Renal cortical epithelial cell (primary cell): ENCODE data around the gene PPP1R15A. TPM values are rescaled to one million over a fixed set of nuclear protein-coding genes. Genes with fewer than 3 reads are reported as not detected.
"Not testable (repeated sequence)": the region's sequence is repeated elsewhere in the genome, so short reads cannot be mapped to it uniquely, and the experiment has no call there.

Source experiments
- DNase-seq: peaks from one replicate; pipeline ENCODE4 v3.0.0-alpha.2; 2011; ENCODE audit warnings: low read depth
- total RNA-seq: library from RNA; depleted of rRNA; stranded (reverse); fragments of >200 nt; gene quantifications from 2 replicates; pipeline ENCODE4 v1.2.3, GENCODE V29; 2014

The PPP1R15A gene
- total RNA-seq, 1 donor from 2014 or later = 28.1 TPM

DNA sequence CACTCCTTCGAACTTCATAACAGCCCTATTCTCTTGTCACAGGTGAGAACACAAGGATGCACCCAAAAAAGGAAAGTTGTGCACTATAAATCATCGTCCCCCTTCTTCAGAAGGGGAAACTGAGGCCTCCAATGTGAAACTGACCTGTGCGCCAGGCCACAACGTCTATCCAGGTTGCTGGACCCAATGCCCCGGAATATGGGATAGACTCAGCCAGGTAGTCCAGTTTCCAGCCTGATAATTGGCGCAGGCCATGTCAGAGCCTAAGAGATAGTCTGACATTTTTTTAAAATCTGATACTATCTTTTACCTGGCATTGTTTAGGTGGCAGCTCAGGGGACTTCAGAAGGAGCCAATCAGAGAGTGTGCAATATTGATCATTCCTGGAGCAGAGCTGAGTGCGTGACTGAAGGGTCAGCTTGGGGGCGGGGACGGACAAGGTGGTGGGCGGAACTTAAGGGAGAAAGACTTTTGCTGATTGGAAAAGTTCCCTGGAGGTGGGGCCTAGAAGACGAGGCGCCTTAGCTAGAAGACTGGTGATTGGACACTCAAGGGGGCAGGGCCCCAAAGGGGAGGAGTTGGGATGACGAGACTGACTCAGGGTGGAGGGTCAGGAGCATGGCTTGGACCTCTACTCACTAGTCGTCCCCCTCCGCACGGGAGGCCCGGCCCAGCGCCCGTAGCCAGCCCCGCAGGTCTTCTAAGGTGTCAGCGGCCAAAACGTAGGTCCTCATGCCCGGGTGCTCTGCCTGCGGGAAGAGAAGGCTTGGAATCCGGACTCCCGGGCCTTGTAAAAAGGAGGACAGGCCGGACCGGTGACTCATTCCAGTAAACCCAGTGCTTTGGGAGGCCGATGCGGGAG is 12.3 kb upstream of the PPP1R15A start:
- DNase-seq = no peak

DNA sequence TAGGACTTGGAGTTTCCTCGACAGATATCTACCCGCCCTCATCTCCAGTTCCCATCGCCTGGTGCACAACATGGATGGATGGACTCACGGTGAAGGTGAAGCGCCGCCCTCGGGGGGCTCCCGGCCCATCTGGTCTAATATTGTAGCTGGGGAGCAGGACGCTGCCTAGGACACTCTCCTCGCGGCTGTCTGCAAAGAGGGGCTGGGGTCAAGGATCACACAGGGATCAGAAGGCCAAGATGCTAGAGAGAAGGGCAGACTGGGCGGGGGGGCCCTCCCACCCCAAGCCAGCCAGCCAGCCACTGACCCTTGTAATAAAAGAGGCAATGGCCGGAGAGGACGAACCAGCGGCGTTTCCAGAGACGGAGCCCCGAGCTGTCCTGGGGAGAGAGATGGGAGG is 10.9 kb upstream of the PPP1R15A start:
- DNase-seq = no peak

DNA sequence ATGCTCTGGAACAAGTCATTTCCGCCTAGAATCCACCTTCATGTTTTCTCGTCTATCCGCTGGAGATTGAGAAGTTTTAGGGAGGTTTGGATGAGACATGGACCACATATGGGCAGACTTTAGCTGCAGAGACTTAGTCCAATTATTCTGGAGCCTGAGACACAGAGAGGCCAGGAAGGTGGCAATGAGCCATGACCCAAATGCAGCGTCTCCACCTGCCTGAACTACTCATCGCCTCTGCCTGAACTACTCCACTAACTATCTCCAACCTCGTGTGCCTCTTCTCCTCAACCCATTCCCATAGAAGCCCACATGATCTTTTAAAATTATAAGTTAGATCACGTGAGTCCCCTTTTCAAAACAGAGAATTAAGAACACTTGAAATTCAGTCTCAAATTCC is 9.4 kb upstream of the PPP1R15A start:
- no peak for DNase-seq

DNA sequence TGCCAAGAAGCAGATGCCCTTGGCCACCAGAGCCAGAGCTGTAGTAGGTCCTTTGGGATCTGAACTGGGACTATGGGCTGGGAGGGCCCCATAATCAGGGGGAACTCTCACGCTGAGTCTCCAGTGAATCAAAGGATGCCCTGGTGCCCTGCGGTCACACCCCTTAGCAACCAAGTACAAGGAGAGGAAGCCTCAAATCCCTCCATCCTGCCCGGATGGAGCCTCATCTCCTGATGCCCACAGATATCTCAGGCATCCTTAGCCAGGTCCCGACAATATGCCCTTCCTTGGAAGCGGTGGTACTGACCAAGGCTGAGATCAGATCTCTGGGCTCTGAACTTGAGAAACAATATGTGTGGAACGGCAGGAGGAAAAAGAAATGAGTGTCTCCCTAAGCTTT is 5.5 kb upstream of the PPP1R15A start:
- no peak for DNase-seq

DNA sequence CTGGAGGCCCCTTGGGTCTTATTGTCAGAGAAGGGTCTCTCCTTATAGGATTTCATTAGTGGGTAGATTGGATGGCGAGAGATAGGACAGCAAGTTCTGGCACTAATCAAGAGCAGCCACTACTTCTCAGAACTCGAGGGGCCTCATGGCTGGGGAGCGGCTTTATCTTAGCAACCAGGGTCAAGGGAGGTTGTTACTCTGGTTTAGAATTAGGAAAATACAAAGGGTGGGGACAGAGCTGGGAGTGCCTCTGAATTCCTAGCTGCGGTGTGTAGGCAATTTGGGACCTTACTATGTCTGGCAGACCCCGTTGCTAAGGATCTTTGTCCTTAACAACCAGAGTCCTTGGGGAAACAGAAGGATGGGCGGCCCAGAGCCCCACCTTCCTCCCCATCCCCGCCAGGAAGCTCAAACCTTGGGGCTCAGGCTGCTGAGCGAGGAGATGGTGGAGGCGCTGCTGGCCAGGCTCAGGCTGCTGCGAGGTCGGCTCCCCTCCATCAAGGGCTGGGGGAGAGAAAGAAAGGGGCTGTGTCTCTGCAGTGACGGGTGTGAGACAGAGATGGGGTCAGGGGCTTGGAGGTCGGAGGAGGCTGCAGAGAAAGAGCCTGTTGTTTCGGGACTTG is 5.0 kb upstream of the PPP1R15A start:
- DNase-seq = no peak

DNA sequence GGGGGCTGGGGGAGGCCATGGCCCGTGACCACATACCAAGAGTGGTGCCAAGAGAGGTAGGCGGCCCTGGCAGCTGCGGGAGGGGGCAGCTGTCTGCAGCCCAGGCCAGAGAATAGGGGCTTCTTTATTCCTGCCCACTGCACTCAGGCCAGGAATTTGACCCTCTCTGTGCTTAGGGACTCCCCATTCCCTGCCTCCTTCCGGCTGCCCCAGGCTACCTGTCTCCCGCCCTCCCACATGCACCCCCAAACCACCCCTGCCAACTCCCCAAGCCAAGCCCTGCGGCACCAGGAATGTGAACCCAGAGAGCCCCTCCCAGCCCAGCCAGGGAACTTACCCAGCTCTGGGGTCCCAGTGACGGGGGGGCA is 4.5 kb upstream of the PPP1R15A start:
- no peak for DNase-seq

DNA sequence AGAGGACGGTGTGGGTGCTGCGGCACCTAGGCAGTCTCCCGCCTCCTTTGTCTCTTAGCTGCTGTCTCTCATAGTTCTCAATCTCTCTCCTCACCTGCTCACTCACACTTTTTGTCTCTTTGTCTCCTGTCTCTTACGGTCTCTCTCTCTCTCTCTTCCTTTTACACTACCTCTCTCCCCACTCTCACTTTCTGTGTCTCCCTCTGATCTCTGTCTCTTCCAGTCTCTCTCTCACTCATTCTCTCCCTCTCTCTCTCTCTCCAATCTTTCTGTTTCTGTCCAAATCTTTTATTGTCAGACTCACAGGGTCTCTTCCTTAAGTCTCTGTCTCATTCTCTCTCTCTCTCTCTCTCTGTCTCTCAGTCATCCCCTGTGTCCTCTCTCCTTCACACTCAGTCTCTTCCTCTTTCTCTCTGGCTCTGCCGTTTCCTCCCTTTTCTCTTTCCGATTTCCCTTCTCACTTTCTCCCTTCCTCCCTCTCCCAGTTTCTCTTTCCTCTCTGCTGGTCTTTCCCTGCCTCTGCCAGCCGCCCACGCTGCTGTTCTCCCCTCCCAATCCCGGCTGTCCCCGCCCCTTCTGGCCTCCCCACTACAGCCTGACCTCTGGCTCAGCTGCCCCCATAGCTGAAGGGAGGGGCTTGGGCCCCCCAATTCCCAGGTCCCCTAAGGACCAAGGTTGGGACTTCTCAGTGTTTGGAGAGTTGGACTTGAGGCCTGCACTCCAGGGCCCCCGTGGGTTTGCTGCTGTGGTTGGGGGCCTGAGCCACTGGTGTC is 3.9 kb upstream of the PPP1R15A start, which contains the start of gene PLEKHA4:
Gene PLEKHA4 (minus strand): TSS at position 504 of the 773 bp plus-strand sequence. CDS start 997 bp downstream, outside the sequence.
- peak; percentile 39 for DNase-seq

DNA sequence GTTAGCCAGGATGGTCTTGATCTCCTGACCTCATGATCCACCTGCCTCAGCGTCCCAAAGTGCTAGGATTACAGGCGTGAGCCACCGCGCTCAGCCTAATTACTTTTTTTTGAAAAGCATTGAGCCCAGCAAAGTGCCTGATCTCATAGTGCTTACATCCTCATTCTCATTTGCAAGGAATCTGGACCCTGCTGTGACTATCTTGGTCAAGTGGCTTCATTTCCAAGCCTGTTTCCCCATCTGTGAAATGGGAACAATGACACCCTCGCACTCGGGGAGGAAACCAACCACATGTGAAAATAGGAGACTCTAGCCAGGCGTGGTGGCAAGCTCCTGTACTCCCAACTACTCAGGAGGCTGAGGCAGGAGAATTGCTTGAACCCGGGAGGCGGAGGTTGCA is 2.2 kb upstream of the PPP1R15A start:
- no peak for DNase-seq

DNA sequence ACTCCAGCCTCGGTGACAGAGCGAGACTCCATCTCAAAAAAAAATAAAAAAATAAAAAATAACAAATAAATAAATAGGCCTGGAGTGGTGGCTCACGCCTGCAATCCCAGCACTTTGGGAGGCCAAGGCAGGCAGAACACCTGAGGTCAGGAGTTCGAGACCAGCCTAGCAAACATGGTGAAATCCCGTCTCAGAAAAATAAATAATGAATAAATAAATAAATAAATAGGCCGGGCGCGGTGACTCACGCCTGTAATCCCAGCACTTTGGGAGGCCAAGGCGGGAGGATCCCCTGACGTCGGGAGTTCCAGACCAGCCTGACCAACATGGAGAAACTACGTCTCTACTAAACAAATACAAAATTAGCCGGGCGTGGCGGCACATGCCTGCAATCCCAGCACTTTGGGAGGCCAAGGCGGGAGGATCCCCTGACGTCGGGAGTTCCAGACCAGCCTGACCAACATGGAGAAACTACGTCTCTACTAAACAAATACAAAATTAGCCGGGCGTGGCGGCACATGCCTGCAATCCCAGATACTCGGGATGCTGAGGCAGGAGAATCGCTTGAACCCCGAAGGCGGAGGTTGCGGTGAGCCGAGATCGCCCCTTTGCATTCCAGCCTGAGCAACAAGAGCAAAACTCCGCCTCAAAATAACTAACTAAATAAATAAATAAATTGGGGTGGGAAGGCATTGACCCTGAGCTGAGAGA is 595 bp upstream of the PPP1R15A start:
- not testable (repeated sequence) for DNase-seq

DNA sequence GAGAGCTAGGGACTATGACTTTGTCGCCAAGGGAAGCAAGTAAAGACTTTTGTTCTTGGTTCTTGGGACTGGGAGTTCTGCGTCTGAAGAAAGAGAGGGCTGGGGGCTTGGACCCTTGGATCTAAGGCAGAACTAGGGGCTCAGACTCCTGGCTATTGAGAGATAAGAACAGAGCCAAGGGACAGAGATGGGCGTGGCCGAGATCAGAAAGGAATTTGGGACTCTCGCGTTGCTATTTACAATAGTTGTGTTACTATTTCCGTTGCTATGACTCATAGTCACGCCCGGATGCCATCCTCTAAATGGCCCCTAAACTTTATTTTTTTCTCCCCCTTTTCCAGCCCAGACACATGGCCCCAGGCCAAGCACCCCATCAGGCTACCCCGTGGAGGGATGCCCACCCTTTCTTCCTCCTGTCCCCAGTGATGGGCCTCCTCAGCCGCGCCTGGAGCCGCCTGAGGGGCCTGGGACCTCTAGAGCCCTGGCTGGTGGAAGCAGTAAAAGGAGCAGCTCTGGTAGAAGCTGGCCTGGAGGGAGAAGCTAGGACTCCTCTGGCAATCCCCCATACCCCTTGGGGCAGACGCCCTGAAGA is 759 bp downstream of the PPP1R15A start:
- DNase-seq = peak; percentile 95

DNA sequence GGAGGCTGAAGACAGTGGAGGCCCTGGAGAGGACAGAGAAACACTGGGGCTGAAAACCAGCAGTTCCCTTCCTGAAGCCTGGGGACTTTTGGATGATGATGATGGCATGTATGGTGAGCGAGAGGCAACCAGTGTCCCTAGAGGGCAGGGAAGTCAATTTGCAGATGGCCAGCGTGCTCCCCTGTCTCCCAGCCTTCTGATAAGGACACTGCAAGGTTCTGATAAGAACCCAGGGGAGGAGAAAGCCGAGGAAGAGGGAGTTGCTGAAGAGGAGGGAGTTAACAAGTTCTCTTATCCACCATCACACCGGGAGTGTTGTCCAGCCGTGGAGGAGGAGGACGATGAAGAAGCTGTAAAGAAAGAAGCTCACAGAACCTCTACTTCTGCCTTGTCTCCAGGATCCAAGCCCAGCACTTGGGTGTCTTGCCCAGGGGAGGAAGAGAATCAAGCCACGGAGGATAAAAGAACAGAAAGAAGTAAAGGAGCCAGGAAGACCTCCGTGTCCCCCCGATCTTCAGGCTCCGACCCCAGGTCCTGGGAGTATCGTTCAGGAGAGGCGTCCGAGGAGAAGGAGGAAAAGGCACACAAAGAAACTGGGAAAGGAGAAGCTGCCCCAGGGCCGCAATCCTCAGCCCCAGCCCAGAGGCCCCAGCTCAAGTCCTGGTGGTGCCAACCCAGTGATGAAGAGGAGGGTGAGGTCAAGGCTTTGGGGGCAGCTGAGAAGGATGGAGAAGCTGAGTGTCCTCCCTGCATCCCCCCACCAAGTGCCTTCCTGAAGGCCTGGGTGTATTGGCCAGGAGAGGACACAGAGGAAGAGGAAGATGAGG is 1.5 kb downstream of the PPP1R15A start:
- no peak for DNase-seq

DNA sequence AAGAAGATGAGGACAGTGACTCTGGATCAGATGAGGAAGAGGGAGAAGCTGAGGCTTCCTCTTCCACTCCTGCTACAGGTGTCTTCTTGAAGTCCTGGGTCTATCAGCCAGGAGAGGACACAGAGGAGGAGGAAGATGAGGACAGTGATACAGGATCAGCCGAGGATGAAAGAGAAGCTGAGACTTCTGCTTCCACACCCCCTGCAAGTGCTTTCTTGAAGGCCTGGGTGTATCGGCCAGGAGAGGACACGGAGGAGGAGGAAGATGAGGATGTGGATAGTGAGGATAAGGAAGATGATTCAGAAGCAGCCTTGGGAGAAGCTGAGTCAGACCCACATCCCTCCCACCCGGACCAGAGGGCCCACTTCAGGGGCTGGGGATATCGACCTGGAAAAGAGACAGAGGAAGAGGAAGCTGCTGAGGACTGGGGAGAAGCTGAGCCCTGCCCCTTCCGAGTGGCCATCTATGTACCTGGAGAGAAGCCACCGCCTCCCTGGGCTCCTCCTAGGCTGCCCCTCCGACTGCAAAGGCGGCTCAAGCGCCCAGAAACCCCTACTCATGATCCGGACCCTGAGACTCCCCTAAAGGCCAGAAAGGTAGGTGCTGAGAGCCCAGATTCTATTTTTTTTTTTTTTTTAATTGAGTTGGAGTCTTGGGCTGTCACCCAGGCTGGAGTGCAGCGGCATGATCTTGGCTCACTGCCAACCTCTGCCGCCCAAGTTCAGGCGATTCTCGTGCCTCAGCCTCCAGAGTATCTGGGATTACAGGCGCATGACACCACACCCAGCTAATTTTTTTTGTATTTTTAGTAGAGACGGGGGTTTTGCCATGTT is 2.3 kb downstream of the PPP1R15A start:
- DNase-seq = peak; percentile 29

DNA sequence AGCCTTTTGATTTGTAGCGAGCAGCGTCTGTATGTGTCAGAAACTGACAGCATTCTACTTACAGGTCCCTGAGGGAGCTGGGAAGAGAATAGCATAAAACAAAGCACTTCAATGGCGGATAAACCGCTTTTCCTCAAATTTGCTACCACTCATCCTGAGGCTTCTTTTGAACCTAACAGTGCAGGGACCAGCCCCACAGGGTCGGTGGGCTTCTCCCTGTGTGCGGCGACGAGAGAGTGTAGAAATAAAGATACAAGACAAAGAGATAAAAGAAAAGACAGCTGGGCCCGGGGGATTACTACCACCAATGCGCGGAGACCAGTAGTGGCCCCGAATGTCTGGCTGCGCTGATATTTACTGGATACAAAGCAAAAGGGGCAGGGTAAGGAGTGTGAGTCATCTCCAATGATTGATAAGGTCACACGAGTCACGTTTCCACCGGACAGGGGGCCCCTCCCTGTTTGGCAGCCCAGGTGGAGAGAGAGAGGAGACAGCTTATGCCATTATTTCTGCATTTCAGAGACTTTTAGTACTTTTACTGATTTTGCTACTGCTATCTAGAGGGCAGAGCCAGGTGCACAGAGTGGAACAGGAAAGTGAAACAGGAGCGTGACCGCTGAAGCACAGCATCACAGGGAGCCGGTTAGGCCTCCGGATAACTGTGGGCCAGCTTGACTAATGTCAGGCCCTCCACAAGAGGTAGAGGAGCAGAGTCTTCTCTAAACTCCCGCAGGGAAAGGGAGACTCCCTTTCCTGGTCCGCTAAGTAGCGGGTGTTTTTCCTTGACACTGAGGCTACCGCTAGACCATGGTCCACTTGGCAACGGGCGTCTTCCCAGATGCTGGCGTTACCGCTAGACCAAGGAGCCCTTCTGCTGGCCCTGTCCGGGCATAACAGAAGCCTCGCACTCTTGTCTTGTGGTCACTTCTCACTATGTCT is 4.1 kb downstream of the PPP1R15A start:
- DNase-seq = peak; percentile 23

DNA sequence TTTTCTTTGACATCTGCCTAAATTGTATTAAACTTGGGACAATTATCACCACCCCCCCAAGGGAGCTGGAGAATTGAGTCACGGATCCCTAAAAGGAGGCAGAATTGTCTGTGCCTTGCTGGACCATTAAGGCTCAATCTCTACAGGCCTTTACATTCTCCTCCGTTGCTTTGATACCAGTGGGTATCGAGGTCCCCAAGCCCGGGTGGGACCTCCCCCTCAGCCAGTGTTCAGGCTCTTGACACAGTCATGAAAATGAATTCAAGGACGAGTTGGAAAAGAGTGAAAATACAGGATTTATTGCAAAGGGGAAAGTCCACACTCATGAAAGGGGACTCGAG is 5.6 kb downstream of the PPP1R15A start:
- DNase-seq = no peak

DNA sequence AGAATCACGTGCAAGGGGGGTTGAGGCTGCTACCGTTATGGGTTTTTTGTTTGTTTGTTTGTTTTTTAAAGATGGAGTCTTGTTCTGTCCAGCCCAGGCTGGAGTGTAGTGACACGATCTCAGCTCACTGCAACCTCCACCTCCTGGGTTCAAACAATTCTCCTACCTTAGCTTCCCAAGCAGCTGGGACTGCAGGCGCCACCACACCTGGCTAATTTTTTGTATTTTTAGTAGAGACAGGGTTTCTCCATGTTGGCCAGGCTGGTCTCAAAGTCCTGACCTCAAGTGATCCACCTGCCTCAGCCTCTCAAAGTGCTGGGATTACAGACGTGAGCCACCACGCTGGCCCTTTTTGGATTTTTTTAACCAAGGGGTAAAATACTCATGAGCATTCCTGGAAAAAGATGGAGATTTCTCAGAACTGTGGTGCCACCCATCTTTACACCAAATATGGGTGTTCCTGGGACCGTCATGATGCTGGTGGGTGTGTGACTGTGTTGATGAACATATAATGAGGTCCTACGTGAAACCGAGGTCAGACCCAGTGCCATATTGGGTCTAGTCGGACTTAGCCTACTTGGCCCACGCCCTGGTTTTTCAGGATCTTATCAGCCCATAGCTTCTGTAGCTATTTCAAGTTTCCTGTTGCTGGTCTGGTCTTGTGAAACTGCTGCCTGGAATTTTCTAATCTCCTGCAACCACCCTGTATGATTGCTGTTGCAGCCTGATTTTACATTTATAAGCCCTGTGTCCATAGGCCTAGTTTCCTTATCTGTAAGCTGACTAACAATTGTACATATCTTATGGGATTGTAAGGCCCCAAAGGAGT is 6.2 kb downstream of the PPP1R15A start:
- no peak for DNase-seq

DNA sequence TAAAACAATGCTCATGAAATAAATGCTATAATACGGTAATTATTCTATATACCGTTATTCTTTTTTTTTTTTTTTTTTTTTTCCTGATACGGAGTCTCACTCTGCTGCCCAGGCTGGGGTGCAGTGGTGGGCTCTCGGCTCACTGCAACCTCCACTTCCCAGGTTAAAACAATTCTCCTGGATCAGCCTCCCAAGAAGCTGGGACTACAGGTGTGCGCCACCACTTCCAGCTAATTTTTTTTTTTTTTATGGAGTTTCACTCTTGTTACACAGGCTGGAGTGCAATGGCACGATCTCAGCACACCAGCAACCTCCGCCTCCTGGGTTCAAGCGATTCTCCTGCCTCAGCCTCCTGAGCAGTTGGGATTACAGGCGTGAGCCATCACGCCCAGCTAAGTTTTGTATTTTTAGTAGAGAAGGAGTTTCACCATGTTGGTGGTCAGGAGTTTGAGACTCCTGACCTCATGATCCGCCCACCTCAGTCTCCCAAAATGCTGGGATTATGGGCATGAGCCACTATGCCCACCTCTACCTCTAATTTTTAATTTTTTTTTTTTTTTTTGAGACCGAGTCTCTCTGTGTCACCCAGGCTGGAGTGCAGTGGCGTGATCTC is 6.9 kb downstream of the PPP1R15A start:
- DNase-seq = no peak

DNA sequence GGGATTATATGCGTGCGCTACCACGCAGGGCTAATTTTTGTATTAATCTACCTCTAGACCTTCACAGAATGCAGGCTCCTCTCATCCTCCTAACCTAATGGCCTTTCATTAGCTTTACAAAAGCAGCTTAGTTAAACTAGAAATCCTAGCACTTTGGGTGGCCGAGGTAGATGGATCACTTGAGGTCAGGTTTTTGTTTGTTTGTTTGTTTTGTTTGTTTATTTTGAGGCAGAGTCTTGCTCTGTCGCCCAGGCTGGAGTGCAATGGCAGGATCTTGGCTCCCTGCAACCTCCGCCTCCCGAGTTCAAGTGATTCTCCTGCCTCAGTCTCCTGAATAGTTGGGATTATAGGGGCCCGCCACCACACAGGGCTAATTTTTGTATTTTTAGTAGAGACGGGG is 7.5 kb downstream of the PPP1R15A start:
- not testable (repeated sequence) for DNase-seq
